Right atrium auricular region (tissue), 2 donors: ENCODE measurements around the gene GLT8D2. TPM values are rescaled to one million over a fixed set of nuclear protein-coding genes. Genes with fewer than 3 reads are reported as not detected.

Source experiments
- DNase-seq: peaks from one replicate; pipeline ENCODE4 v3.0.0-alpha.2; 2019; ENCODE audit warnings: low spot score
- H3K27ac ChIP-seq, 2 donors: fragments of 200-600 bp; sonication (generic); 1 replicate in 1 of 2; 2 replicates in 1 of 2; pipeline ENCODE4 v1.5.1; 2016 to 2019
- H3K27me3 ChIP-seq, 2 donors: fragments of 200-600 bp; sonication (generic); one replicate each; pipeline versions ENCODE4 v1.5.1 to v1.6.0; 2017 to 2019
- H3K36me3 ChIP-seq: fragments of 200-600 bp; sonication (generic); one replicate; pipeline ENCODE4 v1.5.1; 2016
- H3K4me1 ChIP-seq, 2 donors: fragments of 200-600 bp; sonication (generic); one replicate each; pipeline versions ENCODE4 v1.5.1 to v1.6.0; 2017 to 2019
- H3K4me3 ChIP-seq, 2 donors: fragments of 200-600 bp; sonication (generic); 1 replicate in 1 of 2; 2 replicates in 1 of 2; pipeline ENCODE4 v1.5.1; 2017 to 2019; ENCODE audit warnings: mild to moderate bottlenecking in 1 of 2, moderate library complexity in 1 of 2
- H3K9me3 ChIP-seq, 2 donors: fragments of 200-600 bp; sonication (generic); one replicate each; pipeline ENCODE4 v1.5.1; 2019
- total RNA-seq, 2 donors: library from RNA; depleted of rRNA; stranded (reverse); fragments of >200 nt; gene quantifications; one replicate each; pipeline ENCODE4 v1.1.0, GENCODE V29; 2016
- TF ChIP-seq, protein P1 (sequence below), 2 donors: fragments of 200-600 bp; sonication (generic); IDR thresholded peaks; one replicate each; pipeline ENCODE4 v1.5.1; 2019; ENCODE audit warnings: antibody characterized with exemption in 2 of 2

The GLT8D2 gene
- total RNA-seq, 2 donors from 2014 or later, result 5.6 to 9.9 TPM

DNA sequence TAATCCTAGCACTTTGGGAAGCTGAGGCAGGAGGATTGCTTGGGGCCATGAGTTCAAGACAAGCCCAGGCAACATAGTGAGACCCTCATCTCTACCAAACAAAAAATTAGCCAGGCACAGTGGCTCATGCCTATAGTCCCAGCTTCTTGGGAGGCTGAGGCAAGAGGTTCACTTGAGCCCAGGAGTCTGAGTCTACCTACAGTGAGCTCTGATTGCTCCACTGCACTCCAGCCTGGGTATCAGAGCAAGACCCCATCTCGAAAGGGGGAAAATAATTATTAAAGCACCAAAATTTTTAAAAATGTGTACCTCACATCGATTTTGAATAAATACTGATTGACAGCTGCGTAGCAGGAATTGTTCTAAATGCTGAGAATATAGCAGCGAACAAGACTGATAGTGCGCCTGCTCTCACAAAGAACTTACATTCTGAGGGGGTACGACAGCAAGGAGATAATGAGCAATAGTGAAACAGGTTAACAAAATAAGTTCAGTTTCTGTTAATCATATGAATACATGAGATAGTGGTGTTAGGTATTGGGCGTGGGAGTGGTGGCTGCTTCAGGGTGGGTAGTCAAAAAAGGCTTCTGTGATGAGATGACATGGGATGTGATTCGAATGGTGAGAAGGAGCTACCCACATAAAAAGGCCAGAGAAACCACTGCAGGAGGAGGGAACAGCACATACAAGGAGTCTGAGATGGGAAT is 33.9 kb upstream of the GLT8D2 start:
- no peak overlapping the region for H3K4me3 ChIP-seq
- TF ChIP-seq, protein P1, sequence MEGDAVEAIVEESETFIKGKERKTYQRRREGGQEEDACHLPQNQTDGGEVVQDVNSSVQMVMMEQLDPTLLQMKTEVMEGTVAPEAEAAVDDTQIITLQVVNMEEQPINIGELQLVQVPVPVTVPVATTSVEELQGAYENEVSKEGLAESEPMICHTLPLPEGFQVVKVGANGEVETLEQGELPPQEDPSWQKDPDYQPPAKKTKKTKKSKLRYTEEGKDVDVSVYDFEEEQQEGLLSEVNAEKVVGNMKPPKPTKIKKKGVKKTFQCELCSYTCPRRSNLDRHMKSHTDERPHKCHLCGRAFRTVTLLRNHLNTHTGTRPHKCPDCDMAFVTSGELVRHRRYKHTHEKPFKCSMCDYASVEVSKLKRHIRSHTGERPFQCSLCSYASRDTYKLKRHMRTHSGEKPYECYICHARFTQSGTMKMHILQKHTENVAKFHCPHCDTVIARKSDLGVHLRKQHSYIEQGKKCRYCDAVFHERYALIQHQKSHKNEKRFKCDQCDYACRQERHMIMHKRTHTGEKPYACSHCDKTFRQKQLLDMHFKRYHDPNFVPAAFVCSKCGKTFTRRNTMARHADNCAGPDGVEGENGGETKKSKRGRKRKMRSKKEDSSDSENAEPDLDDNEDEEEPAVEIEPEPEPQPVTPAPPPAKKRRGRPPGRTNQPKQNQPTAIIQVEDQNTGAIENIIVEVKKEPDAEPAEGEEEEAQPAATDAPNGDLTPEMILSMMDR (IDR thresholded peaks at IDR 0.05), result no peak
- H3K27ac ChIP-seq, result no peak overlapping the region
- no peaks in the 10 kb centered on the region for H3K27me3 ChIP-seq
- H3K9me3 ChIP-seq, result no peaks in the 10 kb centered on the region
- DNase-seq, result no peak
- no peaks in the 10 kb centered on the region for H3K4me1 ChIP-seq
- H3K36me3 ChIP-seq, result peaks cover 44% of the 10 kb centered on the region

DNA sequence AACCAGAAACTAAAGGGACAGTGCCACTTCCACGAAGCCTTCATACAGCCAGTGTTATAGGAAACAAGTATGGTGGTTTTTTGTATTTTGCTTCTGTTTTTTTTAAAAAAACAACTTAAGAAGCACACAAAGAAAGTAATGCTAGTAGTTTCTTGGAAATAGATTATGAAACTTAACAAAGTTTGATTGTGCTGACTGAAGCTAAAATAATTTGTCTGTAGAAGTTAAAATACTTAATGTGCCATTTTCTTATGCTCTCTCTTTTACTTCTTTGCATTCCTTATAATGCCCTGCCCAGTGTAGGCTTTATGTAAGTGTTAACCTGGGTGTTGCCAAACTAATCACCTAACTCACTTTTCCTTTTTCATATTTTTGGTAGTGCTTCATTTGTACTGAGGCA is 30.8 kb upstream of the GLT8D2 start:
- H3K36me3 ChIP-seq, result peaks cover 20% of the 10 kb centered on the region
- no peaks in the 10 kb centered on the region for H3K4me1 ChIP-seq
- no peak overlapping the region for H3K4me3 ChIP-seq
- H3K9me3 ChIP-seq, result no peaks in the 10 kb centered on the region
- TF ChIP-seq, protein P1 (IDR thresholded peaks at IDR 0.05), result no peak
- DNase-seq, result no peak
- no peaks in the 10 kb centered on the region for H3K27me3 ChIP-seq
- H3K27ac ChIP-seq, result no peak overlapping the region

DNA sequence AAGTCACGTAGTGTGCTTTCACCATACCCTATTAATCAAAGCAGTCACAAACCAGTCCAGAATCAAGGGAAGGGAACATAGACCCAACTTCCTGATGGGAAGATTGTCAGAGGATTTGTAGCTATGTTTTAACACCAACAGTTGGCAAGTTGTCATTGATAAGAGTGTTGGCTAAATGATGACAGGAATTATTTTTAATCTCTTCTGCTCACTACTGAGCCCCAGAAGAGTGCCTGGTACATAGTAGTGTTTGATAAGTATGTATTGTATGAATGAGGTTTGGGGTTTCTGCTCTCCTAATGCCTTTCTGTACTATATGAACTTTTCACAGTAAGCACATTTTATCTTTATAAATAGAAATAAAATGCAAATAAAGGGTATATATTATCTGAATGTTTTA is 29.0 kb upstream of the GLT8D2 start:
- H3K9me3 ChIP-seq, result no peaks in the 10 kb centered on the region
- TF ChIP-seq, protein P1 (IDR thresholded peaks at IDR 0.05), result no peak
- no peak overlapping the region for H3K4me3 ChIP-seq
- H3K27me3 ChIP-seq, result no peaks in the 10 kb centered on the region
- no peak for DNase-seq
- H3K27ac ChIP-seq, result no peak overlapping the region
- H3K36me3 ChIP-seq, result peaks cover 17% of the 10 kb centered on the region
- H3K4me1 ChIP-seq, result no peaks in the 10 kb centered on the region

DNA sequence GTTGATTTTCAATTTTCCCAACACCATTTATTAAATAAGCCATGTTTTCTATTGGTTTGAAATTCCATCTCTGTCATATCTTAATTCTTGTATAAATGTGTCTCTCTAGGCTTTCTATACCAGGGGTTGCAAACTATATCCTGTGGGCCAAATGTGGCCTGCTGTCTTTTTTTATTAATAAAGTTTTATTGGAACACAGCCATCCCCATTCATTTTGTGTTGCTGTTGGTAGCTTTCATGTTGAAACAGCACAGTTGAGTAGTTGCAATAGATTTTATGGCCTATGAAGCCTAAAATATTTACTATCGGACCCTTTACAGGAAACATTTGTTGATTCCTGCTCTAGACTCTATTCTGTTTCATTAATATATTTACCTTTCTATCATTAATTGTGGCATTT is 23.7 kb upstream of the GLT8D2 start:
- Histone ChIP-seq H3K27me3 (no peaks in the 10 kb centered on the region), H3K4me1 (no peaks in the 10 kb centered on the region), H3K27ac (no peak overlapping the region), H3K9me3 (no peaks in the 10 kb centered on the region), H3K4me3 (no peak overlapping the region), H3K36me3 (peaks cover 13% of the 10 kb centered on the region)
- TF ChIP-seq, protein P1 (IDR thresholded peaks at IDR 0.05), result no peak
- DNase-seq, result no peak

DNA sequence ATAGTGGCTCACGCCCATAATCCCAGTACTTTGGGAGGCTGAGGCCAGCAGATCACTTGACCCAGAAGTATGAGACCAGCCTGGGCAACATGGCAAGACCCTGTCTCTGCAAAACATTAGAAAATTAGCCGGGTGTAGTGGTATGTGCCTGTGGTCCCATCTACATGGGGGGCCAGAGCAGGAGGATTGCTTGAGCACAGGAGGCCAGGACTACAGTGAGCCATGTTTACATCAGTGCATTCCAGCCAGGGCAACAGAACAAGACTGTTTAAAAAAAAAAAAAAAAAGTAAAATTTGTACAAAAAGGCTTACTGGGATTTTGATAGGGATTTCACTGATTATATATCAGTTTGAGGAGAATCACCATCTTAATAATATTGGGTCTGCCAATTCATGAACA is 22.1 kb upstream of the GLT8D2 start:
- Histone ChIP-seq H3K4me3 (no peak overlapping the region), H3K4me1 (no peaks in the 10 kb centered on the region), H3K27ac (no peak overlapping the region), H3K9me3 (no peaks in the 10 kb centered on the region), H3K36me3 (peaks cover 24% of the 10 kb centered on the region), H3K27me3 (no peaks in the 10 kb centered on the region)
- TF ChIP-seq, protein P1 (IDR thresholded peaks at IDR 0.05), result no peak
- no peak for DNase-seq
